COR-L47 (cell line): Measurements from ENCODE around the gene DENND6A.
"Not testable (repeated sequence)": the region's sequence is repeated elsewhere in the genome, so short reads cannot be mapped to it uniquely, and the experiment has no call there.

ENCODE experiments used
- DNase-seq: peaks from one replicate; lab custom pipeline; 2025; lab: John Stamatoyannopoulos, UW

The DENND6A gene

DNA sequence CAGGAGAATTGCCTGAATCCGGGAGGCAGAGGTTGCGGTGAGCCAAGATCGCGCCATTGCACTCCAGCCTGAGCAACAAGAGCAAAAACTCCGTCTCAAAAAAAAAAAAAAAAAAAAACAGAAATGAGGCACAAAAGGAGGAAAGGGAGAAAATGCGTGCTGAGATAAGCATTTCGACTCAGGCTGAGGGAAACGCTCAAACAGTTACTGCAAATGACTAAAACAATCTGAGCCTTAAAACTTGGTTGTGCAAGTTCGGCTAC, 813 bp downstream of the DENND6A start:
- not testable (repeated sequence) for DNase-seq

- DNase-seq = no peak
These were observed 1.3 kb downstream of the DENND6A start for GRCh38 chr3:57691411-57692132.

- no peak for DNase-seq
These were observed 3.4 kb downstream of the DENND6A start for GRCh38 chr3:57689367-57690053.

- no peak for DNase-seq
These were observed 4.6 kb downstream of the DENND6A start for GRCh38 chr3:57688291-57688690.

DNA sequence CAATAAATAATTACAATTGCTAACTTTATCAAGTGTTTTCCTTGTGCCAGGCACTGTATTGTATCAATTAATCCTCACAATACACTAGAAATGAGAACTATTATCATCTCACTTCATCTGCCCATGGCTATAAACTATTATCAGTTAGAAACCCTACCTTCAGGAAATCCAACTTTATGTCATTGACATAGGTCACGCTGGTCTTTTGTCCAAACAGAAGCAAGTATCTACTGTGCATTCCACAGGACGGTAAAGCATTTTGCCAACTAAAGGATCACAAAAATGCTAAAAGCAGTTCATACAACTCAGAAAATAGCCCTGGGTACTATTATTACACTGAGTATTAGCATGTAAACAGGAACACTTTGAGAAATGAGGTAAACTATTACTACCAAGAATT, 9.6 kb downstream of the DENND6A start:
- no peak for DNase-seq

- no peak for DNase-seq
These were observed 10.6 kb downstream of the DENND6A start for GRCh38 chr3:57682284-57682683.

GRCh38 chr3:57681691-57682090, 11.2 kb downstream of the DENND6A start:
- DNase-seq = no peak

- no peak for DNase-seq
These were observed 12.8 kb downstream of the DENND6A start for GRCh38 chr3:57680046-57680445.

DNA sequence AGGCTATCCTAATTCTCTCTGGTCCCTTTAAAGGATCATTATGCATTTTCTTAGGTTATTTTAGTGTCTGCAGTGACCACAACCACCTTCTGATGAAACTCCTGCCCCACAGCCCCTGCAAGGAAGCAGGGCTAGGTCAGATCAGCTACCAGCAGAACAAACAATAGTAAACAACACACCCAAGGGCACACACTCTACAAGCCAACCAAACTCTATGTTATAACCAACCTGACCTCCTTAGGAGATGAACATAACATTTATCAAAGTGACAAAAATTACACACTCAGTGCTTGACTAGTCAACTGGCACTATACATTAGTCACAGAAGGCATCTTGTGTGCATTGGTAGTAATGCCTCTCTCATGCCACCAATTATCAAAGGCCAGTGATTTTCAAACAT, 17.3 kb downstream of the DENND6A start:
- DNase-seq = no peak

DNA sequence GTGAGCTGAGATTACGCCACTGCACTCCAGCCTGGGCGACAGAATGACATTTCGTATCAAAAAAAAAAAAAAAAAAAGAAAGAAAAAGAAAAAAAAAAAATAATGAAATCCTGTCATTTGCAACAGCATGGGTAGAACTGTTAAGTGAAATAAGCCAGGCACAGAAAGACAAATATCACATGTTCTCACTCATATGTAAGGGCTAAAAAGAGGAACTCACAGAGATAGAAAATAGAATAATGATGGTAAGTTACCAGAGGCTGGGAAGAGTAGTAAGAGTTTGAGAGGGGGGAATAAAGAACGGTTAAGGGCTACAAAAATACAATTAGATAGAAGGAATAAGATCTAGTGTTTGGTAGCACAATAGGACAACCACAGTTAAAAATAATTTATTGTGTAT, 19.7 kb downstream of the DENND6A start:
- no peak for DNase-seq

DNA sequence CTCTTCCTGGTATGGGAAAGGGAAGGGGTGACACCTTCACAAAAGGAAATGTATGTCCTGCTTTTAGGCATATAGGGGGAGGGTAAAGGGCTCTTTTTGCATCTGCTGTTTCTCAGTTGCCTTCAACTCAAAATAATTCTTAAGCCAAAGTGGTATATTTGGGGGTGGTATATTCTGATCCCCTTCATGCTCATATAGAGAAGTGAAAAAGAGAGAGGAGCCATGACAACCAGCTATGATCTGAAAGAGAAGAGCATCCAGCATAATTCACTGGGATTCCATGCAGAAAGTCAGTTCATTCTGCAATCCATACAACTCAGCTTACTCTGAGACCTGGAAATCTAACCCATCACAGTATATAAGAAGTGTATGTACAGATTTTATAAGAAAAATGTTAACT, 22.3 kb downstream of the DENND6A start:
- DNase-seq = no peak

DNA sequence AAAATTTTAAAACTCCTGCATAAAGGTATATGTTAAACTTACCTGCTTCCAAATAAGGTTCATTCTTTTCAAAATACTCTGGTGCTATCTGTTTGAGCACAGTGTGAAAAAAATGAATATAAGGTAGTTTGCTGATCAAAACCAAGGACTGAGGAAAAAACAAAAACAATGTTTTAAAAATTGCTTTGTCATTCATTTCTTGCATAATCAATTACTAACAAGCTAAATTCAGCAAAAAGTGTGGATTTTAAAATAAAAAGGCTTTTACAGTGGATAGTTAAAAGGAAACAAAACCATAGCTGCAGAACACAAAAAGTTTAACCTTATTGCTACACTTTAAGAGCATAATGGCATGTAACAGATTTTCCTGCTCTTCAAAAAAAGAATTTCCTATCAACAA, 31.5 kb downstream of the DENND6A start:
- no peak for DNase-seq

DNA sequence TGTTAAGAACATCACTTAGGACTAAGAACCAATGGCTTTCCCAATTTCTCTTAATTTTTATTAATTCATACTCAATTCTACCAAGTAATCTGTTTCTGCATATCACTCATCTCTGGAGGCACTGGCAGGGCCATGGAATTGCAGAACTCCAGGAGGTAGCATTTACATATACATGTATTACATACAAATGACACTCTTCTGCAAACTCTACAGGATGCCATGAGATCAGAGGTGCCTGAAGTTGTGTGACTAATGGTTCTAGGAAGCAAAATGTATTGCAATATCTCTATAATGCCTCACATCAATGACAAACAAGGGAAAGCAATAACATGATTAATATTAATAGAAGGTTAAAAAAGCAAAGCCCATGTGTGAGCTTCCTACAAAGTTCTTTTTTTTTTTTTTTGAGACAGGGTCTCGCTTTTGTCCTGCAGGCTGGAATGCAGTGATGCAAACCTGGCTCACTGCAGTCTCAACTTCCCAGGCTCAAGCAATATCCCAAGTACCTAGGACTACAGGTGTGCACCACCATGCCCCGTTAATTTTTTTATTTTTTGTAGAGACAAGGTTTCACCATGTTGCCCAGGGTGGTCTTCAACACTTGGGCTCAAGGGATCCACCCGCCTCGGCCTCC, 33.0 kb downstream of the DENND6A start:
- no peak for DNase-seq

GRCh38 chr3:57659004-57659673, 33.7 kb downstream of the DENND6A start:
- no peak for DNase-seq

GRCh38 chr3:57658536-57658935, 34.3 kb downstream of the DENND6A start:
- DNase-seq = no peak

- no peak for DNase-seq
These were observed 37.1 kb downstream of the DENND6A start for GRCh38 chr3:57655727-57656126.

DNA sequence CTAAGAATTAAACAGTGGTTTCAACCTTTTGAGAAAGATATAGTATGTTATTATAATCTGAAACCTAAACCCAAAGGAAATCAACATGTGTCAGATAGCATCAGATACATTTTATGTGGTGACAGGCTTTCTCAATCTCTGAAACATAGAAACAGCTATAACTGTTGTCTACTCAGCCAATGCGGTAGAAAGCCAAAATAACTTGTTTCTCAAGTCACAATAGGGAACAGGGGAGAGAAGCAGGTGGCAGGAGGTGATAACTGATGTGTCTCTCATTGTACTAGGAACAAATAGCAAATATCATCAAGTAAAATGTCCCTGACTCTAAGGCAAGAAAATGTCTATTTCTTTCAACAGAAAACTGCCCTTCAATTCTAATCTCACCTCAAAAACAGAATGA, 38.6 kb downstream of the DENND6A start:
- no peak for DNase-seq

DNA sequence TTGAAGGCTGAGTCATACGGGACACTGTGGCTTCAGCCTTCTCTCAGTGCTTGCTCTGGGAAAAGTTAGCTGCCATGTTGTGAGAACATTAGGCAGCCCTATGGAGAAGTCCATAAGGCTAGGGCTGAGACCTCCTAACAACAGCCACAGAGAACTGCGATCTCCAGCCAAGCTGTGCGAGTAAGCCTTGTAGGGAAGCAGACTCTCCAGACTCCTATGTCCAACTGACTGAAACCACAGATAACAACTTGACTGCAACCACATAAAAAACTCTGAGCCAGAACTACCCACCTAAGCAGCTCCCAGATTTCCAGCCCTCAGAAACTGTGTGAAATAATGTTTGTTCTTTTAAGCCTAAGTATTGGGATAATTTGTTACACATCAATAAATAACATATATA, 40.7 kb downstream of the DENND6A start:
- DNase-seq = no peak

DNA sequence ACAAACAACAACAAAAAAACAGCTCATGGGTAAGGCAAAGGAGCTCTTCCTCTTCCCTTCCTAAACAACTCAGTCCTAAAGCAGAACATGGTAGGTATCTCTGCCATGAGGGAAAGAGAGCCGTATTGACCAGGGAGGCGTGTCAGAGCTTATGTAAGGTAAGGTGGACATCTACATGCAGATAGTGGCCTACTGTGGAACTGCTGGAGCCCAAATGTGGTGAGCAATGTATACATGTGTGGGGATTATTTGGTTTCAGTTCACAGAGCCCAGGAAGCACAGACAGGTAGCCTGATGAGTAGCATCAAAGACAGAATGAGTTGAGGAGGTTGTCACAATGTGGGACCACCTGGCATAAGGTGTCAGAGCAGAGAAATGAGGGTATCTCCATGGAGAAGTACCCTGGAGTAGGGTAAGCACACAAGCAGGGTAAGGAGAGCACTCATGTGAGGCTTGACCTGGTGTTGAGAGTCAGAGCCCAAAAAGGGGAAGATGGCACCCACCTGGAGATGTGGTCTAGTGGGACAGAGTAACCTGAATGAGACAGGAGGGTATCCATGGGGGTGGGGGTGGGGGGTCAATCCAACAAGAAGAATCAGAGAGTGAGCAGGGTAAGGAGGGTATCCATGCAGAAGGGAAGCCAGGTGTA, 45.5 kb downstream of the DENND6A start:
- no peak for DNase-seq

DNA sequence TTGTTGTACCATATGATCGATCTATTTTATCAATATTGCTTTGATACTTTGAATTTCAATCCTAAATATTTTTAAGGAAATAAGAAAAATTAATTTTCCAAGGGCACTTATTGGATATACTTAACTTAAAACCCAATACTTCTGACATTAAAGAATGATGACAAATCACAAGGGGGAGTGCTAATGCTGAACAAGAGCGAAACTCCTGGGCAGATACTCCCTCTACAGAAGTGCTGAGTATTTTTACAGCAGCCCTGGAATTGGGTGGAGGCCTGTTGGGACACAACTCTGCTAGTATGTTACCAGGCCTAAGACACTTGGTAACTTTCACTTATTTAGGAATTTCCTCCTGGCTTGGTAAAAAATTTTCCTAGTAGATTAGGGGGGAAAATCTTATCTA, 46.2 kb downstream of the DENND6A start:
- no peak for DNase-seq

- no peak for DNase-seq
These were observed 48.1 kb downstream of the DENND6A start for GRCh38 chr3:57644740-57645139.

DNA sequence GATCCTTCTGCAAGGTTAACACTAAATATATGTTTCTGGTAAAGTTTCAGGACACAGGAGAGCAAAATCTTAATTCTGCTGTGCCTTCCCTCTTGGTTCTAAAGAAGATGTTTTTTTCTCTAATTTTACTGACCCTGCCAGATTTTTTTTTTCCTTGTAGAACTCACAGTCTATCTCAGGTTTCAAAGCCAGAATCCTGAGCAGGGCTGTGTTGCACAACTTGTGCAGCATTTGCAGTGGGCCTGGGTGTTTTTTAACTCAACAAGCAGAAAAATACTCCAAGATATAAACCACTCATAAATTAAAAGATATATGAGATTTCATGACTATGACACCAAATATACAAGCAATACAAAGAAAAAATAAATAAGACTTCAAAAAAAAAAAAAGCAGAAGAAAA, 55.5 kb downstream of the DENND6A start:
- no peak for DNase-seq

DNA sequence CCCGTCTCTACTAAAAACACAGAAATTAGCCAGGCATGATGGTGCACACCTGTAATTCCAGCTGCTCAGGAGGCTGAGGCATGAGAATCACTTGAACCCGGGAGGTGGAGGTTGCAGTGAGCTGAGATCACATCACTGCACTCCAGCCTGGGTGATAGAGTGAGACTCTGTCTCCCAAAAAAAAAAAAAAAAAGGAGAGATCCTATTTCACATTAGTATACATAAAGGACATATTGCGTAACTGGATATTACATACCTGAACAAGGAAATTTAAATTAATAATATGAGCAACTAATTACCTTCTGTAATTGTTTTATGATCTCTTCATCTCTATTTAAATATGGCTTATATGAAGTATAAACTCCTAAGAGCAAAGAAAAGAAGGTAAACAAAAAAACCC, 58.6 kb downstream of the DENND6A start:
- not testable (repeated sequence) for DNase-seq
